Pancreas (tissue), 10 donors: ENCODE data around the gene BMERB1. TPM values are rescaled to one million over a fixed set of nuclear protein-coding genes. Genes with fewer than 3 reads are reported as not detected.

Source experiments
- ATAC-seq, 4 donors: fragments of 200-7000 bp; cut with Tn5 transposase; one replicate each; pipeline versions ENCODE4 v1.8.0 to v1.9.1; 2020; ENCODE audit warnings: mild to moderate bottlenecking in 4 of 4, moderate library complexity in 4 of 4
- DNase-seq, 6 donors: peaks; one replicate each; pipeline ENCODE4 v3.0.0-alpha.2; 2020
- FAIRE-seq: peaks from 2 replicates; lab custom pipeline; 2012; peaks lifted over from hg19 to GRCh38; lab: Jason Lieb, UNC
- H3K27ac ChIP-seq, 4 donors: fragments of 200-600 bp; sonication (generic); 1 replicate in 3 of 4; 2 replicates in 1 of 4; pipeline versions ENCODE4 v1.5.0 to v1.8.0; 2020
- H3K27me3 ChIP-seq, 4 donors: fragments of 200-600 bp; one replicate each; pipeline ENCODE4 v1.8.0; 2021
- H3K36me3 ChIP-seq, 3 donors: fragments of 200-600 bp; sonication (generic) in 1 of 3; one replicate each; pipeline versions ENCODE4 v1.5.0 to v1.8.0; 2020 to 2021
- H3K4me1 ChIP-seq, 3 donors: fragments of 200-600 bp; one replicate each; pipeline ENCODE4 v1.8.0; 2021
- H3K4me3 ChIP-seq, 4 donors: fragments of 200-600 bp; sonication (generic) in 2 of 4; one replicate each; pipeline versions ENCODE4 v1.5.0 to v1.8.0; 2020 to 2021
- H3K9me3 ChIP-seq, 4 donors: fragments of 200-600 bp; one replicate each; pipeline ENCODE4 v1.8.0; 2021
- WGBS, 2 donors: extraction: QIAGEN DNeasy Blood & Tissue Kit; methylation state at CpG; one replicate each; pipeline ENCODE4 v1.1.7; 2013; 5-methylcytosine and 5-hydroxymethylcytosine counted together
- intact Hi-C, 3 donors: fragments of 100-400 bp; cut with DNase I; formaldehyde crosslinking; loops; one replicate each; pipeline versions ENCODE4 v1.11.1 to v1.14.2; 2022
- polyA plus RNA-seq, 2 donors: library from polyadenylated mRNA; stranded (reverse); fragments of 200-250 nt; gene quantifications; one replicate each; pipeline ENCODE4 v1.2.3, GENCODE V29; 2013
- total RNA-seq, 6 donors: library from RNA; stranded (reverse); fragmentation: NEBNext Ultra II Directional in 4 of 6; extraction: Animal tissue kit (Norgen Biotek cat#: 25700) in 4 of 6; gene quantifications; one replicate each; pipeline versions ENCODE4 v1.2.1 to v1.2.4, GENCODE V29; 2021 to 2023
- TF ChIP-seq, protein P1 (sequence below), 4 donors: fragments of 200-600 bp; sonication (generic) in 3 of 4; IDR thresholded peaks; one replicate each; pipeline versions ENCODE4 v1.5.0 to v1.8.0; 2021; ENCODE audit warnings: antibody characterized with exemption in 4 of 4
- donor health status: healthy with polysubstance abuse.
- donor health status: DM: no; HTN: no; CAD: no; lungs with moderate emphysema.
- donor health status: DM: no; HTN: no; CAD: no.
- donor health status: control.
- donor health status: control.
- donor health status: Bipolar disorder and iron deficiency.
- donor health status: DM: yes; HTN: yes; CAD: no.
- donor health status: DM: no; HTN: no; CAD: no.
- donor health status: DM: no; HTN: no; CAD: no.
- donor health status: DM: yes; HTN: yes; CAD: no.

BMERB1 gene
- total and polyA plus RNA-seq, 8 donors = 10.3 to 21.7 (median 17.5) TPM

DNA sequence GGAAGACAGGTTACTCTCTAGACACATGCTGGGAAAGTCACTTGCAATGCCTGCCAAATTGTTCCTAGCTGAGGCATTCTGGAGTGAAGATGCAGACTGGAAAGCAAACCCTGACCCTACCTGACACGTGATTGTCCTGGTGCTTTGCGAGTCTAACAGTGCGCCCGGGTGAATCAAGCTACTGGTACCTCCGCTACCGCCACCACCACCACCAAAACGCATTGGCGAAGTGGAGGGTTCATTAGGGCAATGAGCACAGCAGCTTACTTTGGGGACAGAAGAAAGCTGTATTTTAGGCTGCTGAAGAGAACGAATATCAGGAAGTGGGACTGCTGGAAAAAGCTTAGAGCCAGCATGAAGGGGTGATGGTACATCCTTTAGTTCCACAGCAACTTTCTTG is 201.5 kb downstream of the BMERB1 start:
- Histone ChIP-seq H3K27me3 (no peaks in the 10 kb centered on the region), H3K9me3 (no peaks in the 10 kb centered on the region), H3K4me1 (peaks cover 4 to 10% (median 7%) of the 10 kb centered on the region in 3 donors), H3K36me3 (peaks cover 0 to 66% (median 31%) of the 10 kb centered on the region in 3 donors), H3K27ac (no peak overlapping the region), H3K4me3 (no peak overlapping the region)
- no peak for DNase-seq
- intact Hi-C loops = no loop called here
- no peak for FAIRE-seq
- 92 to 94% methylated on average over 9 of the region's 9 CpGs for WGBS, 2 donors
- TF ChIP-seq, protein P1, sequence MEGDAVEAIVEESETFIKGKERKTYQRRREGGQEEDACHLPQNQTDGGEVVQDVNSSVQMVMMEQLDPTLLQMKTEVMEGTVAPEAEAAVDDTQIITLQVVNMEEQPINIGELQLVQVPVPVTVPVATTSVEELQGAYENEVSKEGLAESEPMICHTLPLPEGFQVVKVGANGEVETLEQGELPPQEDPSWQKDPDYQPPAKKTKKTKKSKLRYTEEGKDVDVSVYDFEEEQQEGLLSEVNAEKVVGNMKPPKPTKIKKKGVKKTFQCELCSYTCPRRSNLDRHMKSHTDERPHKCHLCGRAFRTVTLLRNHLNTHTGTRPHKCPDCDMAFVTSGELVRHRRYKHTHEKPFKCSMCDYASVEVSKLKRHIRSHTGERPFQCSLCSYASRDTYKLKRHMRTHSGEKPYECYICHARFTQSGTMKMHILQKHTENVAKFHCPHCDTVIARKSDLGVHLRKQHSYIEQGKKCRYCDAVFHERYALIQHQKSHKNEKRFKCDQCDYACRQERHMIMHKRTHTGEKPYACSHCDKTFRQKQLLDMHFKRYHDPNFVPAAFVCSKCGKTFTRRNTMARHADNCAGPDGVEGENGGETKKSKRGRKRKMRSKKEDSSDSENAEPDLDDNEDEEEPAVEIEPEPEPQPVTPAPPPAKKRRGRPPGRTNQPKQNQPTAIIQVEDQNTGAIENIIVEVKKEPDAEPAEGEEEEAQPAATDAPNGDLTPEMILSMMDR (IDR thresholded peaks at IDR 0.05) = no peak
- ATAC-seq = no peak

DNA sequence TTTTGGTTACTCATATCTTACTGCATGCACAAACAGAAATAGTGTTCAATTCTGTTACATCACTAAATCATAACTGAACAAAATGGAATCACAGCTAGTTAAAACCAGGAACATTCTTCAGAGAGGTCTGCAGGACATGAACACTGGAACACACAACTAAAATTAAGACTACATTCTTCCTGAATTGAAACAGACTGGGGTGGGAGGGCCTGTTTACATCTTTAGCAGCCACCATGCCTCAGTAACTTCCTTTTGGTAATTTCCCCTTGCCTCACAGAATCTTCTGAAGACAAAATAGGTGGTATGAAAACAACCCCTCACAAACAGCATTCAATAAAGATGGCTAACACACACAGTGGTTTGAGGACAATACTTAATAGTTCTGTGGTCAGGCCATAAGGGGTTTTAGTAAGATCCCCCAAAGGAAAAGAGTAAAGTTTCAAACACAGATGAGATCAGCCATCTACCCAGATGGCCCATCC is 202.0 kb downstream of the BMERB1 start:
- peaks cover 7 to 15% (median 10%) of the 10 kb centered on the region in 3 donors for H3K4me1 ChIP-seq
- FAIRE-seq = no peak
- no peaks in the 10 kb centered on the region for H3K27me3 ChIP-seq
- intact Hi-C loops = no loop called here
- no peak overlapping the region for H3K27ac ChIP-seq
- TF ChIP-seq, protein P1 (IDR thresholded peaks at IDR 0.05) = no peak
- peaks cover 0 to 61% (median 28%) of the 10 kb centered on the region in 3 donors for H3K36me3 ChIP-seq
- no peaks in the 10 kb centered on the region for H3K9me3 ChIP-seq
- ATAC-seq = no peak
- DNase-seq = no peak
- H3K4me3 ChIP-seq = no peak overlapping the region

Other genes with a start within 250 kb of the BMERB1 start
- 10 to 100 TPM in 1 of 6 donors, 1 to 10 TPM in 5; 5.0 to 11.8 (median 6.1) TPM for gene NPIPA5, start 56.3 kb upstream of the BMERB1 start, total RNA-seq
- gene NPIPA5, start 56.3 kb upstream of the BMERB1 start, polyA plus RNA-seq = 10 to 100 TPM; 30.4 to 57.9 TPM
- gene MPV17L, start 38.8 kb upstream of the BMERB1 start, total RNA-seq = 10 to 100 TPM; 19.1 to 48.3 (median 28.3) TPM
- 10 to 100 TPM; 11.9 to 15.6 TPM for gene MPV17L, start 38.8 kb upstream of the BMERB1 start, polyA plus RNA-seq
- gene MARF1, start 208.6 kb downstream of the BMERB1 start, total RNA-seq = 10 to 100 TPM; 31.7 to 65.3 (median 45.4) TPM
- 10 to 100 TPM; 17.3 to 20.6 TPM for gene MARF1, start 208.6 kb downstream of the BMERB1 start, polyA plus RNA-seq
- gene NDE1, start 215.7 kb downstream of the BMERB1 start, total RNA-seq = 10 to 100 TPM in 1 of 6 donors, 1 to 10 TPM in 5; 4.1 to 13.2 (median 6.5) TPM
- gene NDE1, start 215.7 kb downstream of the BMERB1 start, polyA plus RNA-seq = 1 to 10 TPM; 3.3 TPM